PC-9 (cell line): ENCODE measurements around the gene TTC1.

Experiments used
- CTCF ChIP-seq: fragments of 200-600 bp; sonication (generic); conservative IDR thresholded peaks from 2 replicates; pipeline ENCODE4 v1.6.1; 2017; ENCODE audit warnings: mixed run types, antibody characterized with exemption, mild to moderate bottlenecking, moderate library complexity
- EZH2 ChIP-seq: fragments of 200-600 bp; sonication (generic); IDR thresholded peaks from 2 replicates; pipeline ENCODE4 v1.8.0; 2017; ENCODE audit warnings: antibody characterized with exemption, low read depth

- peak; percentile 90 for TF ChIP-seq CTCF
- TF ChIP-seq EZH2: no peak
Observed at GRCh38 chr5:160021831-160022446, 13.0 kb downstream of the TTC1 start.
